Stimulated activated CD4-positive, alpha-beta T cell treated with anti-CD3 and anti-CD28 coated beads, Interleukin-4, amount 100 ng/mL, for 48 hours (primary cell): ENCODE data around the gene PRKCA.

ENCODE experiments used
- DNase-seq, 2 donors: peaks; one replicate each; pipeline ENCODE4 v3.0.0-alpha.2; 2020; ENCODE audit warnings: low read depth in 2 of 2

PRKCA gene

DNA sequence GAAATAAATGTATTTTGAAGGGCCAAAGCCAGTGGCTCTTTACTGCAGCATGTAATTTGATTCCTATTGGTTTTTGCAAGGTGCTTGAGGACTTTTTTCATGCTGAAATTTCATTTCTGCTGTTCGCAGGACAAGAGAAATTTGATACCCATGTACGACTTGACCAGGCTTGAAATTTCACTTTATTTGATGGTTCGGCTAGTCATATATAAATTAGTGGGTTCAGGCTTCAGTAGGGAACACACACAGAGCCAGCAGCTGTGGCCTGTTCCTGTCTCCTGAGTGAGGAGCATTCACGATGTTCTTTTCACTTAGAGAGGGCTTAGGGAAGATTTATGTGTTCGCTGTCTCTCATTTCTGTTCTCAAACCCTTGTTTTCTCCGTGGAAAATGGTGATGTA is 274.1 kb downstream of the PRKCA start:
- no peak for DNase-seq

DNA sequence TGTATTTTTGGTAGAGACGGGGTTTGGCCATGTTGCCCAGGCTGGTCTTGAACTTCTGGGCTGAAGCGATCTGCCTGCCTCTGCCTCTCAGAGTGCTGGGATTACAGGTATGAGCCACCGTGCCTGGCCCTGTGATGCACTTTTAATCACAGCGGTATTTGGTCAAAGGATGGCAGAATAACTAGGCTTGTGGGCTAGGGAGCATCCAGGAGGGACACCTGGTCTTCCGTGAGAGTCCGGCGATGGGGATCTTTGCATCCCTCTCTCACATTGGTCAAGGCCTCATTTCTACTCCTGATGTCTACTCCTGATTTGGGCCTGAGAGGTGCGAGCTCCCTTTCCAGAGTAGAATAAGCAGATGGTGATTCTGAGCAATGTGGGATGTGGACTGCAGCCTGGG is 274.6 kb downstream of the PRKCA start:
- no peak for DNase-seq

GRCh38 chr17:66578781-66579489 is 276.5 kb downstream of the PRKCA start:
- no peak for DNase-seq

- no peak for DNase-seq
These were observed 277.1 kb downstream of the PRKCA start for GRCh38 chr17:66579556-66579955.

DNA sequence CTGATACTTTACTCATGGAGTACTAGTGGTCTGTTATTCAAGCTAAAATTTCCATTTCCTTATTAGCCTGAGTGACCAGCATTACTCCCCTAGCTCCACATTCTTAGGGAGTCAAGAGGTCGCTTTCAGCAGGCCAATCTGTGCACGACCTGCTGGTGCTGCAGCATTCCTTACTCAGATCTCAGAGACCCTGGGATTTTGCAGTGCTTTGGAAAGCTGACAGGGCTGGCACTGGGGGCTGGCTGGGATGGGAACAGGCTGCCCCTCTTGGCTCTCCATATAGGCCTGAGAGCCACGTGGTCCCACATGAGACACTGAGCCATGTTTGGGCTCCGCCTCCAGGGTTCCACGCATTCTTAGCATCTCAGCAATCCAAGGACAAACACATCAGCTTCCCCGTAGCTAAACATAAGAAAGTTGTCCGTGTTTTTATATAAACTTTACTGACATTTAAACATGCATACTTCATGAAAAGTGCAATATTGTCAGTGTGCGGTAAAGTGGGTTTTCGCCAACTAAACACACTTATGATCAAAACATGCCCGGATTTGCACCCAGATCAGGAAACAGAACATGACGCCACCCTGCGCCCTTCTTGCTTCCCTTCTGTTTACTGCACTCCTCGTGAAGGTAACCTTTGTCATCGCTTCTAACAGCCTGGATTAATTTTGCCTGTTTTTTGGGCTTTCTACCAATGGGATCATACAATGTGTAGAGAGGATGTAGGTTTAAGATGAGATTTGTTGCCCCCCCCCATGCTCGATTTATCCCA is 278.0 kb downstream of the PRKCA start:
- no peak for DNase-seq

GRCh38 chr17:66580956-66581391 is 278.6 kb downstream of the PRKCA start:
- DNase-seq: no peak

DNA sequence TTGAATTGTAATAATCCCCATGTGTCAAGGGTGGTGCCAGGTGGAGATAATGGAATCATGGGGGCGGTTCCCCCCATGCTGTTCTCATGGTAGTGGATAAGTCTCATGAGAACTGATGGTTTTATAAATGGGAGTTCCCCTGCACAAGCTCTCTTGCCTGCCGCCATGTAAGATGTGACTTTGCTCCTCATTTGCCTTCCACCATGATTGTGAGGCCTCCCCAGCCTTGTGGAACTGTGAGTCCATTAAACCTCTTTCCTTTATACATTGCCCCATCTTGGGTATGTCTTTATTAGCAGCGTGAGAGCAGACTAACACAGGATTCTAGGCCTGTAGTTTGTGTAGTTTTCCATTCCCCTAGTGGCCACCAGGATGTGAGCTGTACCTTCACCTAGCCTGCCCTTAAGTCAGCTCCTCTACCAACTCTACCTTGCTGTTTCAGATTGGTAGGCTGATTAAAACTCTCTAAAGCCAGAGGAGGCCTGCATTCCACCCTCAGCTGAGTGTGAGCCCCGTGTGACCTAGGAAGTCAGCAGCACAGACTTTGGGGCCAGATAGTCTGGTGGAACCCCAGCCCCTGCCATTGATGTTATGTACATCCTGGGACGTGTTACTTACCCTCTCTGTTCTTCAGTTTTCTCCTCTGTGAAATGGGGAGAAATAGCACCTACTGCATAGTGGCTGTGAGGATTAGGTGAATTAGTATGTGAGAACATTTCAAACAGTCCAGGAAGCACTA is 280.1 kb downstream of the PRKCA start:
- DNase-seq: no peak

DNA sequence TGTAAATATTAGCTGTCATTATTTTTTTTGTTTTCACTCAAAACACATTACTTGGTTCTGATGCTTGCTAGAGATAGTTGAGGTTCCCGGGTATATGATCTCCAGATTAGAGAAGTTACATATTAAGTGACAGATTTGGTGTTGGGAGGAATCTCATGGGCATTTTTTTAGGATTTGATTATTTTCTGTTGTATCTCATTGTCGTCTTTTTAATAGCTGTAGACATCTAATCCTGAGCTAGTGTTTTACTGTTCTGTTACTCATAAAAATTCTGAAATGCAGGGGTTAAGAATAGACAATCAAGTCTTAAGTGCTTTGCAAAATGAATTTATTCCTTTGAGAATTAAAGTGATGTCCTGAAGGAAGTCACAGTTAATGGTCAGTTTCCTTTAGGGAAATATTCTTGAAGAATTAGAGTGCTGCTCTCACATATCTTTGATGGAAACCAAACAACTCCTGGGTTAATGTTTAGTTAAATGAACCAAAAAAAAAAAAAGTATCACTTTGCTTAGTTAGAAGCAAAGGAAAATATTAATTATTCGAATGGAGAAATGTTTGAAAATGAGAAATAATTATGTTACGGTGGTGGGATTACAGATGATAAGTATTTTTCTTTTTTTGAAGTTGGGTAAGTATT is 280.8 kb downstream of the PRKCA start:
- DNase-seq: no peak

GRCh38 chr17:66584927-66585326 is 282.5 kb downstream of the PRKCA start:
- DNase-seq: no peak

GRCh38 chr17:66585472-66585871 is 283.1 kb downstream of the PRKCA start:
- DNase-seq: no peak

GRCh38 chr17:66589892-66590291 is 287.5 kb downstream of the PRKCA start:
- DNase-seq: no peak

DNA sequence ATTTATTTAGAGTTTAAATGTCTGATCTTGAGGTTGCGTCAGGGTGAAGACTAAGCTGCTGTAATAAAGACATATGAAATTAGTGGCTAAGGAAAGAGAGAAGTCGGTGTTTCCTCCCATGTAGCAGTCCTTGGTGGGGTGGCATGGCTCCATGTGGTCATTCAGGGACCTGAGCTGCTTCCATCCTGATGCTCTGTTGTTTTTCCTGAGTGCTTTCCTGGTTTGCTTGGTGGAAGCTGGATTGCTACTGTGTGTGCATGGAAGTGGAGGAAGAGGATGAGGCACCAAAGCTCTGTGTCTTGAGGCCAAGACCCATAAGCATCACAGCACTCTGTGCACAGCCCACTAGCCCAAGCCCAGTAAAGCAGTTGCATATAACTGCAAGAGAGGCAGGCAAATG is 290.7 kb downstream of the PRKCA start:
- no peak for DNase-seq

DNA sequence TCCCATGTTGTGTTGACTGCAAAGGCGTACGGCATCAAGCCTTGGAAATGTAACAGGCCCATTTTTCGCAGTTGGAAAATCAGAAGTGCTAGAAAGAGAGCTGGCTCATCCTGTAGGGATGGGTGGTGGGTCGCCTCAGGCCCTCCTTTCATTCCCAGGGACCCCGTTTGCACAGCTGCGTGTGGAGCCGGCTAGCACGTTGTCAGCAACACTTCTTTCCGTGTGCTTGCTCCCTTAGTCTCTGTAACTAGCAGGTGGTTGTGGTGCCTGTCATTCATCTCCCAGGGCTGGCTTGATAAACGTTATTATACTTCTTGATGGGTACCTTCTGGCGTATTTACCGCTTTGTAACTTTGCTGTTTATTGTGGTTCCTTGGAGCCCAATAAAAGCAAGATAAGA is 293.5 kb downstream of the PRKCA start:
- no peak for DNase-seq

DNA sequence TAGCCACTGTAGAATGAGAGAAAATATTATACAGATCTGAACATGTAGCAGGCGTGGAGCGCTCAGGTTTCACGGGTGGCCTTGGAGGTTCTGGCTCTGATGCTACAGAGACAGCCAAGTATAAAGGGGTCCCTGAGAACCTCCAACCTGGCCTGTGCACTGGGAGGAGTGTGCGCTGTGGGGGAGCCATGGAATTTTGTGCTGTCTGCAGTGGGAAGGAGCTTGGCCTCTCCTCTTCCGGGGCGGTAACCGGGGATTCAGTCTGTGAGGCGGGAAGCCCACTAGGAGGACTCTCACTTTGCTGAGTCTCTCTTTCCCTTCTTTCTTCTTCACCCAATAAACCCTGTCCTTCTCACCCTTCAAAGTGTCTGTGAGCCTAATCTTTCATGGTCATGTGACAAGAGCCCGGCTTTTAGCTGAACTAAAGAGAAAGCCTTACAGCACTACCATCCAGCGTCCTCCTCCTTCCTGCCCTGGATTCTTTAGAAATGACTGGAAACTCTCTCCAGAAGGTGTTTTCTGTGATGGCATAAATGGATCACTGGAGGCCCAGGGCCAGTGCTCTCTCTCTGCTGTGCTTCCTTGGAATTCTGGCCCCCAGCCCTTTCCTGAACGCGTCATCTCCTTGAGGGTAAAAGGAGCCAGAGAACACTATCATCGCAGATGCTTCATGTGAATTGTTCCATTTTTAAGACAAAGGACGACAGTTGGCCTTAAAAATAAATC is 300.4 kb downstream of the PRKCA start:
- no peak for DNase-seq

DNA sequence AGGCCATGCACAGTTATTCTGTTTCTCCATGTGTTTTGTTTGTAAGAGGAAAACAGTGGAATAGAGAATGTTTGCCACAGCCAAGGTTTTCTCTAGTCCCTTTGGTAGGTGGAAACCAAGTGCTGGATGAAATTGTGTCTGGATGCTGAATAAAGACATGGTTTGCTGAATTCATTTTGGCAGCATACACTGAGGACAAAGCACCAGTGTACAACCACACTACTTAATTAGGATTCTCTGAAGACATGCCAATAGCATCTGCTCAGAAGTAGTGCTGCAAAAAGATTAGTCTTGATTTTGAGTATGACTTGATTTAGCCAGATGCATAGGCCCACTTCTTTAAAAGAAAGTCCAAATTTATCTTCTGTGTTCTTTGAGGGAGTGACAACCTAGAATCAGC is 302.0 kb downstream of the PRKCA start:
- DNase-seq: no peak

DNA sequence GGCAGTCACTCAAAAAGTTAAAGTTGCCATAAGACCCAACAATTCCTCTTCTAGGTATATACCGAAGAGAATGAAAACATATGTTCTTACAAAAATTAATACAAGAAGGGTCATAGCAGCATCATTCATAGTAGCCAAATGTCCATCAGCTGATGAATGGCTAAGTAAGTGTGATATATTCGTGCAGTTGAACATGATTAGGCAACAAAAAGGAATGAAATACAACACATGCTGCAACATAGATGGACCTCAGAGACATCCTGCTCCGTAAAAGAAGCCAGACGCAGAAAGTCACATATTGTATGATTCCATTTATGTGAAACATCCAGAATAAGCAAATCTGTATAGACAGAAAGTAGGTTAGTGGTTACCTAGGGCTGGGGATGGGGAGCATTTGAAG is 303.1 kb downstream of the PRKCA start:
- no peak for DNase-seq

GRCh38 chr17:66610361-66611133 is 308.1 kb downstream of the PRKCA start:
- no peak for DNase-seq

DNA sequence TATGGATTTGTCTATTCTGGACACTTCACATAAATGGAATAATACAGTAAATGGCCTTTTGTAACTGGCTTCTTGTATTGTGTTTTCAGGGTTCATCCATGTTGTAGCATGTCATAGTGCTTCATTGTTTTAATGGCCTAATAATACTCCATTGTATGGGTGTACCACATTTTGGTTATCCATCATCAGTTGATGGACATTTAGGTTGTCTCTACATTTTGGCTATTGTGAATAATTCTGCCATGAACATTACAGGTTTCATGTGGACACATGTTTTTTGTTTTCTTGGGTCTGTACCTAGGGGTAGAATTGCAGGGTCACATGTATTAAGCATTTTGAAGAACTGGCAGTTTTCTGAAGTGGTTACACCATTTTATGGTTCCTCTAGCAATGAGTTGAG is 309.0 kb downstream of the PRKCA start:
- no peak for DNase-seq

GRCh38 chr17:66612993-66613392 is 310.6 kb downstream of the PRKCA start:
- no peak for DNase-seq

- DNase-seq: no peak
These were observed 312.1 kb downstream of the PRKCA start for GRCh38 chr17:66614469-66614868.

DNA sequence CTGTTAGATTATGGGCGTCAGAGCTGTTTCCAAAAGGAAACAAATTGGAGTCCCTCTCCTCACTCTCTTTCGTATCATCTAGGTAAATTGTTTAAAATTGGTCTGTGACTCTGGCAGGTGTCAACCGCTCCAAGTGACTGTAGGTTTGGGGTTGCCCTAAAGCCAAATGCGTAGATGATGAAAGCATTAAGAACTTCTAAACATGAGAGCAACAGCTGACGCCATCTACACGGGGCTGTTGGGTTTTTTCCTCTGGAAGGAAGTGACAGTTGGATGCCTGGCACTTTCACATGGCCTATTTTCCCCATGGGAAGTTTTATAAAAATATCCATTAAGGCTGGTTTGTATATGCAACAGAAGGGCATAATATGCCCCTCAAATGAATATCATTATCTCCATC is 316.8 kb downstream of the PRKCA start:
- no peak for DNase-seq
